ENCODE data around the gene DHRS7C.

The DHRS7C gene, protein sequence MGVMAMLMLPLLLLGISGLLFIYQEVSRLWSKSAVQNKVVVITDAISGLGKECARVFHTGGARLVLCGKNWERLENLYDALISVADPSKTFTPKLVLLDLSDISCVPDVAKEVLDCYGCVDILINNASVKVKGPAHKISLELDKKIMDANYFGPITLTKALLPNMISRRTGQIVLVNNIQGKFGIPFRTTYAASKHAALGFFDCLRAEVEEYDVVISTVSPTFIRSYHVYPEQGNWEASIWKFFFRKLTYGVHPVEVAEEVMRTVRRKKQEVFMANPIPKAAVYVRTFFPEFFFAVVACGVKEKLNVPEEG

DNA sequence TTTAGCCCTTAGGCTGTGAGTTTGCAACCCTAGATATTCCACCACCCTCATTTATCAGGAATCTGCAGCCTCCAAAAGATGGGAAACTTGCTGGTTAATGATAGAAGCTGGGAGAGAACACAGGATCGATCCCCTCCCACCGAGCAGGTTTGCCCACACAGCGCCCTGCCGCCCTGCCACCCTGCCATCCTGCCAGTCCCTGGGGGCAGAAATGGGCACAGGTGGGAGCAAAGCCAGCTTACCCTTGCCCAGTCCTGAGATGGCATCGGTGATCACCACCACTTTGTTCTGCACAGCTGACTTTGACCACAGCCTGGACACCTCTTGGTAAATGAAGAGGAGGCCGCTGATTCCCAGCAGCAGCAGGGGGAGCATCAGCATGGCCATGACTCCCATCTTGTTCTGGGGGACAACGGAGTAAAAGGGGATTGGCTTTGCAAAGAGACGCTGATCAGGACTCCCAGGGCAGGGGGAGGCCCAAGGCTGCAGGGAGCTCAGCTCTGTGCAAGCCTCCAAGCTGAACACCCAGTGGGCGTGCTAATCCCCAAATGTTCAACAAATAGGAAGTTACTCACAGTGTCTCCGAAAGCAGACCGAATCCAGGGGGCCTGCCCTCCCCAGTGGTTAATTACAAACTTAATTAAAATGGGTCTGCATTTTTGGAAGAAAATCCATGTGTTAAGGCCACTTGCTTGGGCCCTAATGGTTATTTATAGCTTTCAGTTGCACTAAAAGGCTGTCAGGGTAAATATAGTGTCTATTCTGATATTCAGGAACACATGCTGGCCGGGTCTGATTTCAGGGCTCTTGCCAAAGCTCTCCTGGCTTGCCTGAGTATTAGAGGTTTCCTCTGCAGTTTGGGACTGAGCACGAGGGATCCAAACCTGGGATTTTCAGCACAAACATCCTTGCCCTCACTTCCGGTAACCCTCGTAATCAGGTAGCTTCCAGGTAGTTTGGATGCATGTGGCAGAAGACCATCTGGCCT, at the start of gene DHRS7C:
Gene DHRS7C (minus strand): TSS at position 704 of the 988 bp plus-strand sequence. CDS start 308 bp downstream, at position 396.
- no peak for DNase-seq

DNA sequence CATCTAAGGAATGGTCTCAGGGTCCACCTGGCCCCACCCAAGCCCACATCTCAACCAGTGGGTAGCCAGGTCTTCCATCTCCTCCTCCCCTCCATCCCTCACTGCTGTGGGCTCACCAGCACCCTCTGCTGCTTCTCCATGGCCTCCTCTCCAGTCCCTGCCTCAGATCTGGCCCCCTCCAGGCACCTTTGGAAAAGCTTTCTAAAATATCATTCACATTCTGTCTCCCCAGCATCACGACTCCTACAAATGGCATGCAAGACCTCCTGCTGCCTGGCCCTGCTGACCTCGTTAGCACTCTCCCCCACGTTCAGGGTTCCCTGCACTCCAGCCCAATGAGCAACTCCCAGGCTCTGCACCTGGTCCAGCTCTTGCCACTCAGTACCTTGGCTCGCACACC, 48.0 kb upstream of the DHRS7C start:
- no peak for DNase-seq

DNA sequence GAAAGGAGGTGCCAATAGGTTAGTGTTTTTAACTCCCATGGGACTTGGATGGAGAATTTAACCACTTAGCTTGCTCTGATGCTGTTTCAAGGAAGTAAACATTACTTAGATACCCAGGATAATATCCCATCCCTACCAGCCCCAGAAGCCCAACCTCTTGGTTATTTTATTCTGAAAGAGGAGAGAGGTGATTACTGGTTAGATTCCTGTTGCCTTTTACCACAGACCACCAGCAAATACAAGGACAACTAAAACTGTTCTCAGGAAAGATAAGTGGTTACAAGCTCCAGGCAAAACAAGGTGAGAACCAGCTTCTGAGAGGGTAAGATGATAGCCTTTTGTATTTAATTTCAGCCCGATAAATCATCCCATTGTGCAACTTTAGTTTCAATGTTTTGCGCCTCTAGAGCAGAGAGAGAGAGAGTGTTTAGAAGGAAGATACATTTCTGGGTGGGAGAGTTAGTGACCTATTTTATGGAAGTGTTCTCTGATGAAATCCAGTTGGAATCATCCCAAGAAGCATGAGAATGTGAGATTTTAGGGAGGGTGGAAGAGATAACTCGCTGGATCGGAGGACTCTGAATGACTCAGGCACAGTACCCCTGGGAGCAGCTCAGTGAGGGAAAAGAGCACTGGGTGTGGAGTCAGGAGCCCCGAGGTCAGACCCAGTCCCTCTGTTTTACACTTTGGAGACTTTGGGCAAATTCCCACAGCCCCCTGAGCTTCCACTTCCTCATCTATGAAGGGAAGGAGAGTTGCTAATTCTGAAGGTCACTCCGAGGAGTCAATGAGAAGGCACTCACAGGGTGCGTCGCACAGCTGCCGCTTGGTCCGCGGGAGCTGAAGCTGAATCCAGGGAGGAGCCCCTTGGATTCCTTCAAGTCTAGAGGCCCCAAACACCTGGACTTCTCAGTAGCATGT, 46.4 kb upstream of the DHRS7C start:
- no peak for DNase-seq

DNA sequence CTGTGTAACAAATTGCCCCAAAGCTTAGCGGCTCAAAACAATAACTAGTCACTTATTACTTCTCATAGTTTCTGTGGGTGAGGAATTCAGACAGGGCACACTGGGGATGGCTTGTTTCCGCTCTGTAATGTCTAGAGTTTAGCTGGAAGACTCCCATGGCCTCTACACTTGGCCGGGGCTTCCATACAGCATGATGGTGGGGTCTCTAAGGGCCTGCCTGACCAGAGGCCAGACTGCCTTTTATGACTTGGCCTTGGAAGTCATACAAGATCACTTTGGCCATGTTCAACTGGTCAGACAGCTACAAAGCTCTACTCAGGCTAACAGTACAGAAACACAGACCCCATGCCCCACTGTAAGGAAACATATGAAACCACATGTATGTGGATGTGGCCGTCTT, 42.5 kb upstream of the DHRS7C start:
- no peak for DNase-seq

DNA sequence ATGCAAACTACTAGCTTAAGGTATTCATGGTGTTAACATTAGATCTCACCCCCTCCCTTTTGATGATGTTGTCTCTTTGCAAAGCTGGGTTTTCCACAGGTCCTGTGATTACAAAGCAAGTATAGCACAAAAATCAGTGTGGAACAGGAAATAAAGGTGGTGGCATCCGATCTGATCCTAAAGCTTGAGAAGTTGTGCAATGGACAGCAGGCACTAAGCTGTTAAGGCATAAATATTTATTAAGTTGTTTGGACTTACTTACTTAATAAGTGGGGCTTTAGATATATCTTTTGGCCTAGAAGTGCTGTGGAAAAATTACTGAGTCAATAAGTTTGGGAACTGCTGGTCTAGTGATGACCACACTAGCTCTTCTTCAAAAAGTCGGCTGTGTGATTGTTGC, 39.3 kb upstream of the DHRS7C start:
- DNase-seq, result no peak

DNA sequence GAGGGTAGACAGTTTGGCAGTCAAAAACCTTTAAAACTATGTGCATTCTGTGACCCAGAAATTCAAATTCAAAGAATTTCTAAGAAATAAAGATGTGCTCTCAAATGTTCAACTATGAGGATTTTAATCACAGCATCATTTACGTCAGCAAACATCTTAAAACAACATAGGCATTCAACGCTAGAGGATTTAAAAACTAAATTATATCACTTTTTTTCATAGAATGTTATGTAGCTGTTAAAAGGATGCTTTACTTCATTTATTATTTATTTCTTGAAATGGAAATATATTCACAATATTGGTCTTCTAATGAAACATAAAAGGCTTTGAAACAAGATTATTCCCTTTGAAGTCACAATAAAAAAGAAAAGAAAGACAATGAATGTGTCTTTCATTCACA, 38.0 kb upstream of the DHRS7C start:
- no peak for DNase-seq

DNA sequence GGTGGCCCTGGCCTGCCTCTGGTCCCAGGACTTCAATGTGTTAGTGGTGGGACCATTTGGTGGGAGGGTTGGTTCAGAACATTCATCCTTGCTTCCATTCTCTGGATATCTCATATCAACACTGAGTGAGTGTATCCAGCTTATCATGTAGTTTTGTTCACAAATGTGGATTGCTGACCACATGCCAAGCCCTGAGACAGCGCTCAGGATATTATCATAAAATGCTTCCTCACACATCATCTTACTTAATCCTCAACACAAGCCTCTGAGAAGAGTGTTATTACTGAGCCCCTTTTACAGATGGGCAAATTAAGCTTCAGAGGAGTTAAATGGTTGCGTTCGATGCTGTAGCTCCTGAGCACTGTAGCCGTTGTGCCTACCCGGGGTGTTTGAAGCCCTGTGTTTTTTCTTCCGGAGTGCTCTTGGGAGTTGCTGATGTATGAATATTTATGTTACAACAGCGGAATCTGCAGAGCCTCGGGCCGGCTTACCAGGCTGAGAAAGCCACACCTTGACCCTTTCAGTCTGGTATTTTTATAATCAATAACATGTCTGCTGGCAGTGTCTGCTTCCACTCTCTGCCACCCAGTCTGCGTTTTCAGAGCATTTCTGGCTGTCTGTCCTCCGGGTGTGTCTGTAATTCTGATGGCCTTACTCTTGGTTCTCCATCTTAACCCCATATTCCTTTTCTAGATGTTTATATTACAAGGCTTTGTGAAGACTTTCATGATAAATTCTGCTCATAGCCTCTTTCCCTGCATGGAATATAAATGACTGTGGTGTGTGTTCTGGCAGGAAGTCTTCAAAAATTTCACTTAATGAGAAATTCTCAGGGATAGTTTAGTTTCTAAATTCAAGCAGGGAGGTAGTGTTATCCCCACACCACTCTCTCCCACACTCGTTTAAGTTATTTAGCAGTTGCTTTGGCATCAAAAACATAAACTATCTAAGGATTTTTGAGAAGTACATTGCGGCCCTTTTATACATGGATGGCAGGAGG, 37.2 kb upstream of the DHRS7C start:
- no peak for DNase-seq

DNA sequence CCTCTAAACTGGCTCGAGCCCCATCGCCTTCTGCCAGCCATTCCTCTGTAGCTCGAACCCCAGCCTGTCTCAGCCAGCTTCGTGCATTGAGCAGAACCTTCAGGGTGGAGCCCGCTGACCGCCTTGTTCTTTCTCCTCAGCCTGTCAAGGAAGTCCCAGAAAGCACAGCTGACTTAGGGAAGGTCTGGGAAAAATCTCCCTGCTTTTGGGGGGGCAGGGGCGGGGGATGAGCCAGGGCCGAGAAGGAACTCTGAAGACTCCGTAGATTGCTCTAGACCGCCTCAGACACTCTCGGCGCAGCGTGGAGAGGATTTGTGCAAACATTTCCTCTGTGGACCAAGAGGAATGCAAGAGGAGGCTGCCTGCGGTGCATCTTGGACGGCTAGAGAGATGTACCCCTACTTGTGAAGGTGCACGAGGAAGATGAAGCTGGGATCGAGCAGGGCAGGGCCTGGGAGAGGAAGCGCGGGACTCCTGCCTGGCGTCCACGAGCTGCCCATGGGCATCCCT, 34.3 kb upstream of the DHRS7C start, which contains the start of gene GLP2R:
Gene GLP2R (plus strand): TSS at position 284 of the 510 bp plus-strand sequence. CDS start 140 bp downstream, at position 424.
- DNase-seq, result no peak

DNA sequence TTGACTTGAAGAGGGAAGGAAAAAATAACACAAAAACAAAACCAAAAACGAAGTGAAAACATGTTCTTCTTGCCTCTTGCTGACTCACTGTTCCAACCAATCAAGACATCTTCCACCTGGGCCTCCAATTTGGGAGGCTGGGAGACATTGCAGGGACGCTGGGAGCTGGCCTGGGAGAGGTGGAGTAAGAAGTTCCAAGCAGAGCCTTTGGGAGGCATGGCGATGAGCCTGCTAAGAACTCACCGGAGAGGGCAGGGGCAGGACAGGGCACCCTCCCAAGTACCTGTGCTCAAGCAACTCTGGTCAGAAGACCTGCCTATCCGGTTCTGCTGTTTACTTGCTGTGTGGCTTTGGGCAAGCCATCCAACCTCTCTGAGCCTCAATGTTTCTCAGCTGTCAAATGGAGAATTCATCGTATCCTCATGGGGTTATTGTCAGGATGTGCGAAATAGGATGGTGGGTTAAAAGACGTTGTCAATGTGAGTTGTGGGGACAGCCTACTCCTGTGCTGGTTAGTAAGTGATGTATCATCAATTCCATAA, 33.5 kb upstream of the DHRS7C start:
- DNase-seq, result no peak

DNA sequence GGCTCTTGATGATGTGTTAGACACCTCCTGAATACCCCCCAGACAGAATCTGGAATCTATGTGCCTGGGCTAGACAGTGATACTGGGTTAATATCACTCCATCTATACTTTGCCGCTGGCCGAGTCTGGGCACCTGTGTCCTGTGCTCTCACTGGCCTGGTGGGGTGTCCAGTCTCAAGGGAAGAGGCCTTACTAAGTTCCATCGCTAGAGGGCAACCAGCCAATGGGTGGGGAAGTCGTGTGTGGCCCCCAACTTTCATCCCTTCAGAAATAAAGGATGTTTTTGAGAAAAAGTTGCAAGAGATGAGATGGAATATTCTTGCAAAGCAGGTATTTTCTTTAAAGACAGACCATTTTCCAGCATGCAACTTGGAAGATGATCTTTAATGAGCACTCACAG, 32.7 kb upstream of the DHRS7C start:
- DNase-seq, result no peak

DNA sequence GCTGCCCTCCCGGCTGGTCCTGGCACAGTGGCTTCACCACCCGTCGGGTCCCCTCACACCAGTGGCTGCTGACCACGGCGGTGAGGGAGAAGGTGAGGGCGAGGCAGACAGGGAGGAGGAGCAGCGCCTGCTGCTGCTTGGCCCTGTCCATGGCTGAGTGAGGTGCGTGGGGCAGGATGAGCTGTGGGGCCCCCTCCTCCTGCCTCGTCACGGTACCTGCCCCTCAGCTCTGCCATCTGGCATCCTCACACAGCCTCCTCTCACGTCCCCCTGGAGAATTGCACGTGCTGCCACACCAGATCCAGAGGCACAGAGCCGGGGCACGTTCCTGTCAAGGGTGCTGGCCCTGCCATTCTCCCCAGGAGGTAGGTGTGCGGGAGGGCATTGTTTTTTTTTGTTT, 30.5 kb upstream of the DHRS7C start, which contains the start of gene GSG1L2:
Gene GSG1L2 (minus strand): TSS at position 159 of the 400 bp plus-strand sequence. CDS start 8 bp downstream, at position 151.
- DNase-seq, result no peak

DNA sequence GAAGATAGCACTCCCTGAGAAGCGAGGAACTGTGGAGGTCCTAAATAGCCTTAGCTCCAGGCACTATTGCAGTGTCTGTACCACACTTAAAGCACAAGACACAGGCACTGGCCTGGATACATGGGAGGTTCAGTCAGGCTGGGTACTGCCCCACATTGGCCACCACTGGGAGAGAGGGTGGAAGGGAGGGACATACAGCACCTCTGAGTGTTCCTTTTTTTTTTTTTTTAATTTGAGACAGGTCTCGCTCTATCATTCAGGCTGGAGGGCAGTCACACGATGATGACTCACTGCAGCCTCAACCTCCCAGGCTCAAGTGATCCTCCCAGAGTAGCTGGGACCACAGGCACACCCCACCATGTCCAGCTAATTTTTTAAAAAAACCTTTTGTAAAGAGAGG, 29.1 kb upstream of the DHRS7C start:
- no peak for DNase-seq

DNA sequence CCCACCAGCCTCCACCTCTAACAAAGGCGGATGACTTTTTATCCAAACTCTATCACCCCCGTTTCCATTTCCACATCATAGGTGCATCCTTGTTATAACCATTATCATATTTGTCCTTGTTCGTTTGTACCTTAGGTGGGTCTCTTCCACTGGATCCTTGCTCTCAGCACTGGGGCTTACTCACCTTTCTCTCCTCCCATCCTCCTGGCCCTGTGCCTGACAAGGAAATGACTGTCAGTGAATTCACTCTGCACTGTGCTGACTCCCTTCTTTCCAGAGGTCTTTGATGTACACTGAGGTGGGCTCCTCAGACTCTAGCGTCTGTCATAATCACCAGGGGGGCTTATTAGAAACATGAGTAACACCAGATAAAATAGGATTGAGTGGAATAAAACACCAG, 27.4 kb upstream of the DHRS7C start:
- DNase-seq, result no peak

DNA sequence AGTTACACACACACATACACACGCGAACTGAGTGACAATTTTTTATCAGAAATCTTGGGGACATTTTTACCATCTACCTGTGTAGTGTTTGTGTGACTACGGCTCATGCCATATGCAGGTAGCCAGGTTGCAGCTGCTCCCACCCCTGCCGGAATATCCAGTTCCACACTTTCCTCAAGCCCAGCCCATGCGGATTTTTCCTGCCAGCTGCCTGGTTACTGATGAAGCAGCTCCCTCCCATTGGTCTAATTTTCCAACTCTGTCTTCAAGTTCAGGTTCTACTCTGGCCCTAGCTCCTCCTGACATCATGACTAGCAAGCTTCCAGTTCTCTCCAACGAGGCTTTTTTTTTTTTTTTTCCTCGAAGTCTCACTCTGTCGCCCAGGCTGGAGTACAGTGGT, 25.7 kb upstream of the DHRS7C start:
- no peak for DNase-seq

DNA sequence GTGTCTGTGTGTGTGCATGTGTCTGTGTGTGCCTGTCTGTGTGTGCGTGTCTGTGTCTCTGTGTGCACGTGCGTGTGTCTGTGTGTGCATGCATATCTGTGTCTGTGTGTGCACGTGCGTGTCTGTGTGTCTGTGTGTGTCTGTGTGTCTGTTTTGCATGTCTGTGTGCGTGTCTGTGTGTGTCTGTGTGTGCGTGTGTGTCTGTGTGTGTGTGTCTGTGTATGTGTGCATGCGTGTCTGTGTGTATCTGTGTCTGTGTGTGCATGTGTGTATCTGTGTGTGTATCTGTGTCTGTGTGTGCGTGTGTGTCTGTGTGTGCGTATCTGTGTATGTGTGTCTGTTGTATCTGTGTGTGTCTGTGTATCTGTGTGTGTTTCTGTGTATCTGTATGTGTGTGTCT, 25.1 kb upstream of the DHRS7C start:
- no peak for DNase-seq

DNA sequence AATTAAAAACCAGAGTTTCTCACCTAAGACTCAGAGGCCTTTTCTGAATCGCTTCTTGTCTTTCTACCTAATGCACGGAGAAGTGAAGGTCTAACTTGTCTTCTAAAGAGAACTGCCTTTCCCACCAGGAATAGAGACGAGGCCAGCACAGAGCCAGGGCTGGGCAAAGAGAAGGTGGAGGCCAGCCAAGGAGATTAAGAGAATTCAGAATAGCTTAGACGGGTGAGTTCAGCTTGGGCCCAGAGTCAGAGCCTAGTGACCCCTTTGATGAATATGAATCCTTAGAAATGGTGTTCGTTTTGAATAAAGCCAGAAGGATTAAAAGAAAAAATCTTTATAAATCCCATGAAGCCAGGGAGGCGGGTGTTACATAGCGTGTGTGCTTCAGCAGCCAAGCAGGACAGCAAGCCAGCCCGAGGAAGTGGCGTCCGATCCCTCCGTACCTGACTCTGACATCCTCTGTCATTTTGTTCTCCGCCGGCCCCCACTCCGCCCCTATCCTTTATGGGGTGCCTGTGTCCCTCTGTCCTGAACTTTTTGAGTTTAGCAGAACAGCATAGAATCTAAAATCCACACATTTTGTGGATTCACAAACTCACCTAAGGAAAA, 23.0 kb upstream of the DHRS7C start:
- DNase-seq, result no peak

DNA sequence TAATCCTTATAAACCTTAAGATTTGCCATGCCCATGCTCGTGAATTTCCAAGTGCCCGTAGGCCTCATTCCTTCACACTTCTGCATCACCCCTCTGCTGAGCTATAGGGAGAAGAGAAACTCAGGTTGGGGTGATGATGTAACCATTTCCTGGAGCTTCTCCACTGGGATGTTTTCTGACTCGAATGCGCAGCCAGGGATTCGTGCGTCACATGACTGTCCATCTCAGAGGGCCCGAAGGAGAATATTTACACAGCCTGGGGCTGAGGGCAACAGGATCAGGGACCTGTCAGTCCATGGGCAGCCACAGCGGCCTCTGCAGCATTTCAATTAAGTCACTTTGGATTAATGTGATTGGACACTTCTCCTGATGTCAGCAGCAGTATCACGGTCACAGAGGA, 21.8 kb upstream of the DHRS7C start:
- DNase-seq, result no peak

DNA sequence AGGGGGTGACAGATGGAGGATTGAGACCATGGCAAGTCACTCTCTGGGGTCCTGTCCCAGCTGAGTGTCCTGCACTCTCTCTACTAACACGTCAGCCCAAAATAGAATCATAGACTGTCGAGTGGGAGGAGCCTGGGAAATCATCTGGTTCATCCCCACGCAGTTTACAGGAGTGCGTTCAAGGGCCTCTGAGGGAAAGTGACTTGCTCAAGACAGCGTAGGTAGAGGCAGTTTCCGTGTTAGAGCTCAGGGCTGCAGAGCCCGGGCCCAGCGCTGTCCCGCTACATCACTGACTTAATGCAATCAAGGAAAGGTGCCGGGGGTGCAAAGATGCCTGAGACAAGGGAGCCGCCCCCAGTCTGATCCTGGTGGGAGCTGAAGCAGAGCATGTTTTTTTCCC, 20.1 kb upstream of the DHRS7C start:
- DNase-seq, result no peak

DNA sequence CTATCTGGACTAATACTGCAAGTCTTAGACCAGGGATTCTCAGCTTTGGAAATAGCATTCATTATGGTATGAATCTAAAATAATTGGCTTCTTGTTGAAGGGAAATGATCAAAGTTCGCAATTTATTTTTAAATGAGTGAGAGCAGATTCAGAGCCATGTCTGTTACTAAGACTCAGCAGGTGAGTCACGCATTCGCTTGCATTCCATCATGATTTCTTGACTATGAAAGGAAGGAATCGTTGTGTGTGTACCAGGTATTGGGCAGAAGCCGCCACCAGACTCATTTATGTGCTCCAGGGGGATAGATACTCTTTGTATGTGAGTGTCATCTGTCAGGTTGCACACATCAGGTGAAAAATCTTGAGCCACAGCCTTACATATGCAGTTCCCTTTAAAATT, 19.7 kb upstream of the DHRS7C start:
- DNase-seq, result no peak
